CD14-positive monocyte (primary cell): Measurements from ENCODE around the gene SBF2. TPM values are rescaled to one million over a fixed set of nuclear protein-coding genes. Genes with fewer than 3 reads are reported as not detected.

ENCODE experiments used
- DNase-seq, 3 donors: peaks; one replicate each; pipeline ENCODE4 v3.0.0-alpha.2; 2011 to 2022
- H2AFZ ChIP-seq: 2 replicates; pipeline ENCODE4 v1.6.0; 2012; ENCODE audit warnings: mild to moderate bottlenecking, low read depth, low read length, inconsistent platforms; ENCODE audit not compliant: insufficient read depth, poor library complexity, severe bottlenecking
- H3K27ac ChIP-seq, 2 donors: 1 replicate in 1 of 2; 2 replicates in 1 of 2; pipeline ENCODE4 v1.5.1; 2012 to 2013; ENCODE audit warnings: low read length in 2 of 2, control low read depth in 1 of 2, inconsistent platforms in 1 of 2, low read depth in 1 of 2, mild to moderate bottlenecking in 1 of 2
- H3K27me3 ChIP-seq, 2 donors: one replicate each; pipeline versions ENCODE4 v1.6.0 to v1.6.1; 2011 to 2013; ENCODE audit warnings: low read length in 2 of 2; ENCODE audit not compliant: control insufficient read depth in 2 of 2, insufficient read depth in 2 of 2
- H3K36me3 ChIP-seq, 2 donors: replicated peaks in 1 of 2; 1 replicate in 1 of 2; 2 replicates in 1 of 2; pipeline versions ENCODE4 v1.5.1 to v1.6.1; 2012 to 2013; ENCODE audit warnings: low read length in 2 of 2, control low read depth in 1 of 2, inconsistent platforms in 1 of 2, mild to moderate bottlenecking in 1 of 2; ENCODE audit not compliant: insufficient read depth in 2 of 2, control insufficient read depth in 1 of 2
- H3K4me1 ChIP-seq, 2 donors: 1 replicate in 1 of 2; 2 replicates in 1 of 2; pipeline versions ENCODE4 v1.5.1 to v1.6.1; 2012 to 2013; ENCODE audit warnings: low read length in 2 of 2, control low read depth in 1 of 2, inconsistent platforms in 1 of 2, mild to moderate bottlenecking in 1 of 2, moderate library complexity in 1 of 2; ENCODE audit not compliant: insufficient read depth in 2 of 2, control insufficient read depth in 1 of 2
- H3K4me2 ChIP-seq: replicated peaks from 2 replicates; pipeline ENCODE3; 2012; ENCODE audit warnings: low read length, moderate library complexity, mild to moderate bottlenecking; ENCODE audit not compliant: poor library complexity, severe bottlenecking; ENCODE audit errors: extremely low read depth
- H3K4me3 ChIP-seq, 3 experiments: fragments of 200-600 bp in 1 of 3; sonication (generic) in 1 of 3; replicated peaks in 1 of 3; 1 replicate in 2 of 3; 2 replicates in 1 of 3; pipeline ENCODE4 v1.5.1; 2011 to 2013; ENCODE audit warnings: low read length in 3 of 3, mild to moderate bottlenecking in 3 of 3, control low read depth in 2 of 3, low read depth in 2 of 3, inconsistent platforms in 1 of 3, moderate library complexity in 1 of 3
- H3K79me2 ChIP-seq: 2 replicates; pipeline ENCODE4 v1.6.0; 2012; ENCODE audit warnings: mild to moderate bottlenecking, control low read depth, inconsistent platforms, low read length, moderate library complexity; ENCODE audit not compliant: insufficient read depth
- H3K9ac ChIP-seq: 2 replicates; pipeline ENCODE4 v1.6.0; 2017; ENCODE audit warnings: low read length, mild to moderate bottlenecking; ENCODE audit not compliant: insufficient read depth, poor library complexity, severe bottlenecking
- H3K9me3 ChIP-seq, 2 donors: replicated peaks in 1 of 2; 1 replicate in 1 of 2; 2 replicates in 1 of 2; pipeline versions ENCODE4 v1.5.1 to v1.6.1; 2012 to 2013; ENCODE audit warnings: low read length in 2 of 2, control low read depth in 1 of 2; ENCODE audit not compliant: control insufficient read depth in 1 of 2, insufficient read depth in 1 of 2
- H4K20me1 ChIP-seq: 2 replicates; pipeline ENCODE4 v1.6.0; 2012; ENCODE audit warnings: mild to moderate bottlenecking, low read length, control low read depth, moderate library complexity; ENCODE audit not compliant: insufficient read depth
- H3K27ac Mint-ChIP-seq, 7 donors: one replicate each; pipeline ENCODE4 v1.8.0; 2020; ENCODE audit warnings: mild to moderate bottlenecking in 7 of 7, mixed read lengths in 7 of 7, moderate library complexity in 6 of 7, inconsistent platforms in 2 of 7
- H3K27me3 Mint-ChIP-seq, 3 donors: one replicate each; pipeline ENCODE4 v1.8.0; 2021 to 2022; ENCODE audit warnings: low read depth in 3 of 3, mild to moderate bottlenecking in 3 of 3, mixed read lengths in 3 of 3, moderate library complexity in 3 of 3, inconsistent platforms in 1 of 3
- H3K36me3 Mint-ChIP-seq, 2 donors: one replicate each; pipeline ENCODE4 v1.8.0; 2020; ENCODE audit warnings: mixed read lengths in 2 of 2, inconsistent platforms in 1 of 2, mild to moderate bottlenecking in 1 of 2
- H3K4me1 Mint-ChIP-seq: one replicate; pipeline ENCODE4 v1.8.0; 2020; ENCODE audit warnings: mild to moderate bottlenecking, mixed read lengths
- H3K4me3 Mint-ChIP-seq, 2 donors: one replicate each; pipeline ENCODE4 v1.8.0; 2020; ENCODE audit warnings: mild to moderate bottlenecking in 2 of 2, mixed read lengths in 2 of 2, moderate library complexity in 1 of 2
- H3K9me3 Mint-ChIP-seq, 7 donors: one replicate each; pipeline ENCODE4 v1.8.0; 2020 to 2022; ENCODE audit warnings: mixed read lengths in 7 of 7, mild to moderate bottlenecking in 6 of 7, moderate library complexity in 6 of 7, inconsistent platforms in 2 of 7
- WGBS: methylation state at CpG from one replicate; pipeline ENCODE4 v1.1.5; 2013; ENCODE audit warnings: missing lambda C conversion rate; ENCODE audit not compliant: insufficient coverage; 5-methylcytosine and 5-hydroxymethylcytosine counted together
- intact Hi-C, 2 donors: fragments of 100-400 bp; cut with micrococcal nuclease; formaldehyde crosslinking; loops; one replicate each; pipeline versions ENCODE4 v1.15.0 to v1.15.1; 2023
- polyA plus RNA-seq, 3 donors: library from polyadenylated mRNA; depleted of rRNA in 1 of 3; unstranded in 2 of 3; stranded (reverse) in 1 of 3; fragments of 300-500 nt in 2 of 3; fragments of >200 nt in 1 of 3; fragmentation: Illumina TruSeq in 2 of 3; gene quantifications; 1 replicate in 2 of 3; 2 replicates in 1 of 3; pipeline ENCODE4 v1.2.3, GENCODE V29; 2012 to 2021
- TF ChIP-seq, protein P1 (sequence below): fragments of 200-600 bp; IDR thresholded peaks from one replicate; pipeline ENCODE4 v1.8.0; 2022; ENCODE audit warnings: antibody characterized with exemption, mild to moderate bottlenecking

The SBF2 gene
- polyA plus RNA-seq, 3 donors = 8.9 to 30.7 (median 16.4) TPM

DNA sequence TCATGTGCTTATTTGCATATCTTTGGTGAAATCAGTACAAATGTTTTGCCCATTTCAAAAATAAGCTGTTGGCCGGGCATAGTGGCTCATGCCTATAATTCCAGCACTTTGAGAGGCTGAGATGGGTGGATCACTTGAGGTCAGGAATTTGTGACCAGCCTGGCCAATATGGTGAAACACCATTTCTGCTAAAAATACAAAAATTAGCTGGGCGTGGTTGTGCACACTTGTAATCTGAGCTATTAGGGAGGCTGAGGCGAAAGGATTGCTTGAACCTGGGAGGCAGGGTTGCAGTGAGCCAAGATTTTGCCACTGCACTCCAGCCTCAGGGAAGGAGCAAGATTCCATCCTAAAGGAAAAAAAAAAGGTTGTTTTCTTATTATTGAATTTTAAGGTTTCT is 494.1 kb downstream of the SBF2 start:
- no peak overlapping the region for H2AFZ ChIP-seq
- peaks cover 13 to 70% of the 10 kb centered on the region in 2 donors for H3K36me3 ChIP-seq
- H3K4me2 ChIP-seq = no peak overlapping the region
- H3K27ac ChIP-seq = no peak overlapping the region
- peaks cover 0 to 2% (median 0%) of the 10 kb centered on the region in 3 donors for H3K27me3 Mint-ChIP-seq
- H3K9me3 Mint-ChIP-seq = no peaks in the 10 kb centered on the region
- DNase-seq = no peak
- no peak overlapping the region for H3K27ac Mint-ChIP-seq
- intact Hi-C loops = no loop called here
- H3K9ac ChIP-seq = no peak overlapping the region
- TF ChIP-seq, protein P1, sequence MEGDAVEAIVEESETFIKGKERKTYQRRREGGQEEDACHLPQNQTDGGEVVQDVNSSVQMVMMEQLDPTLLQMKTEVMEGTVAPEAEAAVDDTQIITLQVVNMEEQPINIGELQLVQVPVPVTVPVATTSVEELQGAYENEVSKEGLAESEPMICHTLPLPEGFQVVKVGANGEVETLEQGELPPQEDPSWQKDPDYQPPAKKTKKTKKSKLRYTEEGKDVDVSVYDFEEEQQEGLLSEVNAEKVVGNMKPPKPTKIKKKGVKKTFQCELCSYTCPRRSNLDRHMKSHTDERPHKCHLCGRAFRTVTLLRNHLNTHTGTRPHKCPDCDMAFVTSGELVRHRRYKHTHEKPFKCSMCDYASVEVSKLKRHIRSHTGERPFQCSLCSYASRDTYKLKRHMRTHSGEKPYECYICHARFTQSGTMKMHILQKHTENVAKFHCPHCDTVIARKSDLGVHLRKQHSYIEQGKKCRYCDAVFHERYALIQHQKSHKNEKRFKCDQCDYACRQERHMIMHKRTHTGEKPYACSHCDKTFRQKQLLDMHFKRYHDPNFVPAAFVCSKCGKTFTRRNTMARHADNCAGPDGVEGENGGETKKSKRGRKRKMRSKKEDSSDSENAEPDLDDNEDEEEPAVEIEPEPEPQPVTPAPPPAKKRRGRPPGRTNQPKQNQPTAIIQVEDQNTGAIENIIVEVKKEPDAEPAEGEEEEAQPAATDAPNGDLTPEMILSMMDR = no peak
- WGBS = 100% methylated on average over 1 of the region's 3 CpGs
- peaks cover 2% of the 10 kb centered on the region for H3K4me1 Mint-ChIP-seq
- H3K36me3 Mint-ChIP-seq = peaks cover 41 to 49% of the 10 kb centered on the region in 2 donors
- H3K4me1 ChIP-seq = no peaks in the 10 kb centered on the region
- H3K27me3 ChIP-seq = no peaks in the 10 kb centered on the region
- no peak overlapping the region for H3K4me3 Mint-ChIP-seq
- no peak overlapping the region for H3K4me3 ChIP-seq
- no peaks in the 10 kb centered on the region for H4K20me1 ChIP-seq
- no peaks in the 10 kb centered on the region for H3K9me3 ChIP-seq
- no peaks in the 10 kb centered on the region for H3K79me2 ChIP-seq

DNA sequence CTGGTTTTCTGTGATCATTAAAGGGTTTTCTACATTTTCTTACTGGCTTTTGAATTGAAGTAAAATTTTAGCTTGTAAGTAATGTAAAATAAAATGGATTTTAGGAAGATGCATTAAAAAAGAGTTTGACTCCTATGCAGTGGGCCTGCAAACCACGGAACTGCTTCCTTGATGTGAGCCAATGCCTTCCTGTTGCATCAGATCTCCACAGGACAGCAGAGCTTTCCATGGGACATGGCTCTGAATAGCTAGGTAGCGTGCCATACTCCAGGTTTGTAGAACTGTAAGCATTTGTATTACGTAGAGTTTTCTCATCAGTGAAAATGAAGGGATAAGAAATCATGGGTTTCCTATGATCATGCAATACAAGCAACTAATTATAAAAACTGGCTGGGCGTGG is 496.7 kb downstream of the SBF2 start:
- no peak overlapping the region for H2AFZ ChIP-seq
- H3K27ac Mint-ChIP-seq = no peak overlapping the region
- no peak for DNase-seq
- peaks cover 2% of the 10 kb centered on the region for H3K4me1 Mint-ChIP-seq
- no peak overlapping the region for H3K4me2 ChIP-seq
- H3K9me3 ChIP-seq = no peaks in the 10 kb centered on the region
- H3K27me3 Mint-ChIP-seq = peaks cover 0 to 2% (median 0%) of the 10 kb centered on the region in 3 donors
- H3K36me3 Mint-ChIP-seq = peaks cover 45 to 52% of the 10 kb centered on the region in 2 donors
- H3K79me2 ChIP-seq = no peaks in the 10 kb centered on the region
- no peak overlapping the region for H3K4me3 ChIP-seq
- TF ChIP-seq, protein P1 = no peak
- H3K9ac ChIP-seq = no peak overlapping the region
- no peaks in the 10 kb centered on the region for H3K4me1 ChIP-seq
- H3K27me3 ChIP-seq = no peaks in the 10 kb centered on the region
- H3K36me3 ChIP-seq = peaks cover 17 to 74% of the 10 kb centered on the region in 2 donors
- H3K27ac ChIP-seq = no peak overlapping the region
- H3K9me3 Mint-ChIP-seq = no peaks in the 10 kb centered on the region
- intact Hi-C loops = no loop called here
- no peaks in the 10 kb centered on the region for H4K20me1 ChIP-seq
- H3K4me3 Mint-ChIP-seq = no peak overlapping the region
- WGBS = no CpG with 5 or more reads among the region's 4 CpGs
